Activated CD8-positive, alpha-beta T cell treated with anti-CD3 and anti-CD28 coated beads for 36 hours (primary cell): ENCODE data around the gene GOT2. TPM values are rescaled to one million over a fixed set of nuclear protein-coding genes. Genes with fewer than 3 reads are reported as not detected.
"Not testable (repeated sequence)": the region's sequence is repeated elsewhere in the genome, so short reads cannot be mapped to it uniquely, and the experiment has no call there.

Experiments
- ATAC-seq: fragments of 200-7000 bp; cut with Tn5 transposase; one replicate; pipeline ENCODE4 v1.10.0; 2021; ENCODE audit warnings: mild to moderate bottlenecking, moderate library complexity
- CTCF ChIA-PET: fragments of 350-600 bp; sonication (Branson Sonifier 250); formaldehyde crosslinking; loops from one replicate; lab custom pipeline; 2021; ENCODE audit warnings: antibody characterized with exemption; lab: Charles Lee
- POLR2A ChIA-PET: fragments of 350-600 bp; sonication (Branson Sonifier 250); formaldehyde crosslinking; loops from one replicate; lab custom pipeline; 2021; ENCODE audit warnings: antibody characterized with exemption; lab: Charles Lee
- DNase-seq: peaks from one replicate; pipeline ENCODE4 v3.0.0-alpha.2; 2020
- H3K27ac Mint-ChIP-seq: one replicate; pipeline ENCODE4 v1.8.0; 2021; ENCODE audit warnings: mild to moderate bottlenecking, mixed read lengths
- H3K27me3 Mint-ChIP-seq: one replicate; pipeline ENCODE4 v1.8.0; 2021; ENCODE audit warnings: mixed read lengths
- H3K36me3 Mint-ChIP-seq: one replicate; pipeline ENCODE4 v1.8.0; 2021; ENCODE audit warnings: low read depth, mixed read lengths
- H3K4me1 Mint-ChIP-seq: one replicate; pipeline ENCODE4 v1.8.0; 2021; ENCODE audit warnings: low read depth, mixed read lengths
- H3K4me3 Mint-ChIP-seq: one replicate; pipeline ENCODE4 v1.8.0; 2021; ENCODE audit warnings: mild to moderate bottlenecking, moderate library complexity, mixed read lengths
- H3K9me3 Mint-ChIP-seq: one replicate; pipeline ENCODE4 v1.8.0; 2021; ENCODE audit warnings: mixed read lengths
- intact Hi-C: fragments of 100-400 bp; cut with micrococcal nuclease; formaldehyde crosslinking; loops from one replicate; pipeline ENCODE4 v1.10.0; 2022
- total RNA-seq, 2 experiments: library from RNA; stranded (reverse); gene quantifications; one replicate each; pipeline ENCODE4 v1.2.3, GENCODE V29; 2021
- TF ChIP-seq, protein P1 (sequence below): fragments of 200-600 bp; IDR thresholded peaks from one replicate; pipeline ENCODE4 v1.8.0; 2022; ENCODE audit warnings: antibody characterized with exemption, mild to moderate bottlenecking

GOT2 gene
- total RNA-seq, 2 experiments from 2014 or later, result 159 to 166 TPM

DNA sequence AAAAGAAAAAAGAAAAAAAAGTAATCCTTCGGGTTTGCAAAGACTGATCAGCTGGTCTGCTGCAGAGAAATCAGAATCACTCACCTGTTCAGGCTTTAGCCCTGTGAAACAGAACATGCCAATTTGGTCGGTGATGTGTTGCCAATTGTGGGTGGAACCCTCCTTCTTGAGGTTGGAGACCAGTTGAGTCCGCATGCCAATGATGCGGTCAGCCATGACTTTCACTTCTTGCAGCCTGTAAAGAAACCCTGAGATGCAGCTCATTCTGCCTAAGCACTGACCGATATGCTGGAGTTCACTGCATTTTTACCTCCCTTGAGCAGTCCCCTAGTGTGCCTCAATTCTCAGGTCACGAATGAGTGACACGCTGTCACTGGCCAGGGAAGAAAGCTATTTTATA is 24.8 kb downstream of the GOT2 start:
- Mint-ChIP-seq H3K9me3 (no peaks in the 10 kb centered on the region), H3K36me3 (peaks cover 60% of the 10 kb centered on the region), H3K27ac (no peak overlapping the region), H3K4me3 (no peak overlapping the region), H3K27me3 (no peaks in the 10 kb centered on the region), H3K4me1 (no peaks in the 10 kb centered on the region)
- DNase-seq, result no peak
- ATAC-seq, result no peak
- CTCF ChIA-PET, result interaction anchor here (0.6 kb wide), 1 partner anchor 235 kb away, joined by 3 read pairs; no protein-coding TSS in a partner anchor
- TF ChIP-seq, protein P1, sequence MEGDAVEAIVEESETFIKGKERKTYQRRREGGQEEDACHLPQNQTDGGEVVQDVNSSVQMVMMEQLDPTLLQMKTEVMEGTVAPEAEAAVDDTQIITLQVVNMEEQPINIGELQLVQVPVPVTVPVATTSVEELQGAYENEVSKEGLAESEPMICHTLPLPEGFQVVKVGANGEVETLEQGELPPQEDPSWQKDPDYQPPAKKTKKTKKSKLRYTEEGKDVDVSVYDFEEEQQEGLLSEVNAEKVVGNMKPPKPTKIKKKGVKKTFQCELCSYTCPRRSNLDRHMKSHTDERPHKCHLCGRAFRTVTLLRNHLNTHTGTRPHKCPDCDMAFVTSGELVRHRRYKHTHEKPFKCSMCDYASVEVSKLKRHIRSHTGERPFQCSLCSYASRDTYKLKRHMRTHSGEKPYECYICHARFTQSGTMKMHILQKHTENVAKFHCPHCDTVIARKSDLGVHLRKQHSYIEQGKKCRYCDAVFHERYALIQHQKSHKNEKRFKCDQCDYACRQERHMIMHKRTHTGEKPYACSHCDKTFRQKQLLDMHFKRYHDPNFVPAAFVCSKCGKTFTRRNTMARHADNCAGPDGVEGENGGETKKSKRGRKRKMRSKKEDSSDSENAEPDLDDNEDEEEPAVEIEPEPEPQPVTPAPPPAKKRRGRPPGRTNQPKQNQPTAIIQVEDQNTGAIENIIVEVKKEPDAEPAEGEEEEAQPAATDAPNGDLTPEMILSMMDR, result no peak
- POLR2A ChIA-PET, result interaction anchor here (0.6 kb wide), 1 partner anchor 21 kb away, joined by 3 read pairs; no protein-coding TSS in a partner anchor
- intact Hi-C loops, result no loop called here

DNA sequence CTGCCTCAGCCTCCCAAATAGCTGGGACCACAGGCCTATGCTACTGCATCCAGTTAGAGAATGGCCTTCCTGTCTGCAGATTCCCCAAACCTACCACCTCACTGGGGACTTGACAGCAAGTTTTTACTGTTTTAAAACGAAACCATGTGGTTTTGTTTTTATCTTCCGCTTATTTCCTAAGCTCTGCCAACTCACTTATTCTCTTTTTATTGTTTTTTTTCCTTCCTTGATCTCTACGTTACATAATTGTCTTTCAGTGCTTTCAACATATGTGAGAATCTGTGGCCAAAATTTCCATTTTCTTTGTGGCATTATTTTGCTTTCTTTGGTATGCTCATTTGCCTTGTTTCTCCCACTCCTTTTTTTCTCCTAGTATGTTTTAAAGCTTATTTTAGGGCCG is 35.0 kb downstream of the GOT2 start:
- Mint-ChIP-seq H3K27ac (no peak overlapping the region), H3K4me1 (peaks cover 4% of the 10 kb centered on the region), H3K4me3 (no peak overlapping the region), H3K36me3 (peaks cover under 1% of the 10 kb centered on the region), H3K9me3 (no peaks in the 10 kb centered on the region), H3K27me3 (no peaks in the 10 kb centered on the region)
- ChIA-PET CTCF (interaction anchor here (0.8 to 0.9 kb wide), 2 partner anchors 13 to 14 kb away, joined by 3 read pairs; no protein-coding TSS in a partner anchor), POLR2A (no interaction called here)
- intact Hi-C loops, result no loop called here
- no peak for DNase-seq
- TF ChIP-seq, protein P1, result no peak
- ATAC-seq, result no peak

DNA sequence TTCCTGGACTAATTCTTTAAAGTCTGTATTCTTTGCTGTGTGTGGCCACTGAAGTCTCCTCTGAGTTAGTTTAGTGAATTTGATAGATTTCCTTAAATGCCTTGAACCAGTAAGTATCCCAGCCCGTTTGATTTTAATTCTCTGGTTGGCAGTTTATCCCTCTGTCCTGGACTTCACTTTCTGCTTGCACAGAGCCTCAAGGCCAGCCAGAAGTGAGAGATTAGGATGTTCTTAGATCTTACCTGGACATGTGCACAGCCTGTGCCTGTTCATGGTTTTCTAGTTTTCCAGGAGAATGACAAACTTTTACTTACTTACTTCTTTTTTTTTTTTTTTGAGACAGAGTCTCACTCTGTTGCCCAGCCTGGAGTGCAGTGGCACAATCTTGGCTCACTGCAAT is 38.7 kb downstream of the GOT2 start:
- H3K27me3 Mint-ChIP-seq, result no peaks in the 10 kb centered on the region
- CTCF ChIA-PET, result no interaction called here
- no peak overlapping the region for H3K4me3 Mint-ChIP-seq

DNA sequence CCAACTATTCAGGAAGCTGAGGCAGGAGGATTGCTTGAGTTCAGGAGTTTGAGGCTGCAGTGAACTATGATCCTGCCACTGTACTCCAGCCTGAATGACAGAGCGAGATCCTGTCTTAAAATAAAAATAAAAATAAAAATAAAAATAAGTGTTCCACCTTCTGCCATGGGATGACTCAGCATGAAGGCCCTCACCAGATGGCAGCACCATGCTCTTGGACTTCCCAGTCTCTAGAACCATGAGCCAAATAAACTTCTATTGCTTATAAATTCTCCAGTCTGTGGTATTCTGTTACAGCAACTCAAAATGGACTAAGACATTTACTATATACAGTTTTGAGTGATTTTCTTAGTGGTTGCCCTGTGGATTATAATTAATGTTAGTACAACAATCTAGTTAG is 41.7 kb downstream of the GOT2 start:
- H3K4me3 Mint-ChIP-seq, result no peak overlapping the region

More for the DNA sequence above, 38.7 kb downstream of the GOT2 start:
- Mint-ChIP-seq H3K9me3 (peaks cover 4% of the 10 kb centered on the region), H3K4me1 (peaks cover 4% of the 10 kb centered on the region), H3K36me3 (no peaks in the 10 kb centered on the region), H3K27ac (no peak overlapping the region)
- POLR2A ChIA-PET, result no interaction called here
- intact Hi-C loops, result no loop called here
- no peak for ATAC-seq
- no peak for DNase-seq
- TF ChIP-seq, protein P1, result no peak

DNA sequence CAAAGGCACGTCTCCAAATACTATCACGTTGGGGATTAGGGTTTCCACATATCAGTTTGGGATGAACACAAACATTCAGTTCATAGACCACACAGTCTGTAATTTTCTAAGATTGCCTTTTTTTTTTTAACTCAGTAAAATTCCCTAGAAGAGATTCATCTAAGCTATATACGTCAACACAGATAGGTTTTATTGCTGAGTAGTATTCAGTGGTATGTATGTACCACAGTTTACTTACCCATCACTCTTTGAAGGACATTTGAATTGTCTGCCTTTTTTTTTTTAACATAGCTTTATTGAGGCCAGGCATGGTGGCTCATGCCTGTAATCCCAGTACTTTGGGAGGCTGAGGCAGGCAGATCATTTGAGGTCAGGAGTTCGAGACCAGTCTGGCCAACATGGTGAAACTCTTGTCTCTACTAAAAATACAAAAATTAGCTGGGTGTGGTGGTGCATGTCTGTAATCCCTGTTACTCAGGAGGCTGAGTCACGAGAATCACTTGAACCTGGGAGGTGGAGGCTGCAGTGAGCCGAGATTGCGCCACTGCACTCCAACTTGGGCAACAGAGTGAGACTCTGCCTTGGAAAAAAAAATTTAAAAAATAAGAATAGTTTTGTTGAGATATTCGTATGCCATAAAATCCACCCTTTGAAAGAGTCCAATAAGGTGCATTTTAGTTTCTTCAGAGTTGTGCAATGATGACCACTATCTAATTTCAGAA is 47.0 kb downstream of the GOT2 start:
- H3K4me3 Mint-ChIP-seq, H3K27me3 Mint-ChIP-seq, intact Hi-C loops, POLR2A ChIA-PET, H3K36me3 Mint-ChIP-seq, H3K27ac Mint-ChIP-seq, ATAC-seq, H3K9me3 Mint-ChIP-seq, CTCF ChIA-PET, DNase-seq: not testable (repeated sequence)
- peaks cover 16% of the 10 kb centered on the region for H3K4me1 Mint-ChIP-seq

More for the DNA sequence above, 41.7 kb downstream of the GOT2 start:
- DNase-seq (no peak), ATAC-seq (no peak)
- ChIA-PET POLR2A (no interaction called here), CTCF (no interaction called here)
- TF ChIP-seq, protein P1, result no peak
- H3K4me1 Mint-ChIP-seq, result no peaks in the 10 kb centered on the region
- intact Hi-C loops, result no loop called here
- H3K27me3 Mint-ChIP-seq, result no peaks in the 10 kb centered on the region
- no peak overlapping the region for H3K27ac Mint-ChIP-seq
- H3K9me3 Mint-ChIP-seq, result peaks cover 4% of the 10 kb centered on the region
- no peaks in the 10 kb centered on the region for H3K36me3 Mint-ChIP-seq
